Heart left ventricle (tissue), 13 donors: ENCODE results near the gene RRP8.

Experiments
- POLR2A ChIP-seq, 2 donors: fragments of 450-650 bp; IDR thresholded peaks; one replicate each; pipeline ENCODE4 v1.6.1; 2017; ENCODE audit warnings: antibody characterized with exemption in 2 of 2, mild to moderate bottlenecking in 2 of 2, moderate library complexity in 2 of 2
- TF ChIP-seq, protein P1 (sequence below), 12 donors: fragments of 200-600 bp; sonication (generic) in 4 of 12; IDR thresholded peaks; one replicate each; pipeline versions ENCODE4 v1.5.0 to v1.8.0; 2018 to 2022; ENCODE audit warnings: antibody characterized with exemption in 12 of 12, mild to moderate bottlenecking in 5 of 12
- donor health status: ischemic (EF 13 %, LVEDD 7.1; RV severe dilation, severe dysfunction).
- donor health status: DM: no; HTN: yes; CAD: no.
- donor health status: DM: no; HTN: no; CAD: no.
- donor health status: ischemic (EF 25% LVEDD 6.9; RV normal size, moderate dysfunction).
- donor health status: ischemic (EF 25% LVEDD 5.7; RV mildly dilated, moderate dysfunction).
- donor health status: ischemic (EF 35%, LVEDD 5.7; RV mildly dilated, moderate dysfunction).
- donor health status: nonischemic (EF 11% LVEDD 7.7; RV severe dilation, severe dysfunction).
- donor health status: DM: yes; HTN: yes; CAD: no.
- donor health status: PGD.
- donor health status: ischemic (EF 29% LVEDD 5.4; RV normal size, mild dysfunction).
- donor health status: nonischemic (EF 23%, LVEDD 6.1; RV moderate dilation, normal function).

DNA sequence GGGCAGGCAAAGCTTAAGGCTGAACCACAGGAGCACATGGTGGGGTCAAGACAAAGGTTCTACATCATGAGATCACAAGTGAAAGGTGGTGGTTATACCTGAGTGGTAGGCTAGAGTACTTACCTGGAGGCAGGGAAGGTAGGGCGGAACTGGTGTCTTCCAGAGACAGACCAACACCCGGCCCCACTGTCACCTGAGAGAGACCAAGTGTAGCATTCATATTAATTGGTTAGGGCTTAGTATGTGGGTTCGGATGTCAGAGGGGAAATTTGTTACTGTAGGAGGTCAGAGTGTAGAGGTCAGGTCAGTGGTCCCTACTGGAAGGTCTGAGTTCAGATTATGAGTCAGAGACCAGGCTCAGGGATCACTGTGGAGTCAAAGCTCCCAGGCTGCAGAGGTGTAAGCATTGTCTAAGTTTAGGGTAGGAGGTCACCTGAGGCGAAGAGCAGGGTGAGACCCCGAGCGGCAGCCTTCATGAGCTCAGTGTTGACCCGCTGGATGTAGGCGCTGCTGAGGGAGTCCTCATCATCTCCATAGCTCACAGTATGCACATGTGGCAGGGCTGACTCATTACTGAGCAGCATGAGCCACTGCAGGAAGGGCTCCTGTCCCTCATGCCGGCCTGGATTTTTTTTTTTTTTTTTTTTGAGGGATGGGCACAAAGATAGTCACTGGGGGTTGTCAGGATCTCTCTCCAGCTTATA is 12.6 kb upstream of the RRP8 start:
- no peak for TF ChIP-seq POLR2A (IDR thresholded peaks at IDR 0.05)
- TF ChIP-seq, protein P1, sequence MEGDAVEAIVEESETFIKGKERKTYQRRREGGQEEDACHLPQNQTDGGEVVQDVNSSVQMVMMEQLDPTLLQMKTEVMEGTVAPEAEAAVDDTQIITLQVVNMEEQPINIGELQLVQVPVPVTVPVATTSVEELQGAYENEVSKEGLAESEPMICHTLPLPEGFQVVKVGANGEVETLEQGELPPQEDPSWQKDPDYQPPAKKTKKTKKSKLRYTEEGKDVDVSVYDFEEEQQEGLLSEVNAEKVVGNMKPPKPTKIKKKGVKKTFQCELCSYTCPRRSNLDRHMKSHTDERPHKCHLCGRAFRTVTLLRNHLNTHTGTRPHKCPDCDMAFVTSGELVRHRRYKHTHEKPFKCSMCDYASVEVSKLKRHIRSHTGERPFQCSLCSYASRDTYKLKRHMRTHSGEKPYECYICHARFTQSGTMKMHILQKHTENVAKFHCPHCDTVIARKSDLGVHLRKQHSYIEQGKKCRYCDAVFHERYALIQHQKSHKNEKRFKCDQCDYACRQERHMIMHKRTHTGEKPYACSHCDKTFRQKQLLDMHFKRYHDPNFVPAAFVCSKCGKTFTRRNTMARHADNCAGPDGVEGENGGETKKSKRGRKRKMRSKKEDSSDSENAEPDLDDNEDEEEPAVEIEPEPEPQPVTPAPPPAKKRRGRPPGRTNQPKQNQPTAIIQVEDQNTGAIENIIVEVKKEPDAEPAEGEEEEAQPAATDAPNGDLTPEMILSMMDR (IDR thresholded peaks at IDR 0.05) = no peak
